ENCODE data around the gene TFCP2.
"Not testable (repeated sequence)": the region's sequence is repeated elsewhere in the genome, so short reads cannot be mapped to it uniquely, and the experiment has no call there.

TFCP2 gene

DNA sequence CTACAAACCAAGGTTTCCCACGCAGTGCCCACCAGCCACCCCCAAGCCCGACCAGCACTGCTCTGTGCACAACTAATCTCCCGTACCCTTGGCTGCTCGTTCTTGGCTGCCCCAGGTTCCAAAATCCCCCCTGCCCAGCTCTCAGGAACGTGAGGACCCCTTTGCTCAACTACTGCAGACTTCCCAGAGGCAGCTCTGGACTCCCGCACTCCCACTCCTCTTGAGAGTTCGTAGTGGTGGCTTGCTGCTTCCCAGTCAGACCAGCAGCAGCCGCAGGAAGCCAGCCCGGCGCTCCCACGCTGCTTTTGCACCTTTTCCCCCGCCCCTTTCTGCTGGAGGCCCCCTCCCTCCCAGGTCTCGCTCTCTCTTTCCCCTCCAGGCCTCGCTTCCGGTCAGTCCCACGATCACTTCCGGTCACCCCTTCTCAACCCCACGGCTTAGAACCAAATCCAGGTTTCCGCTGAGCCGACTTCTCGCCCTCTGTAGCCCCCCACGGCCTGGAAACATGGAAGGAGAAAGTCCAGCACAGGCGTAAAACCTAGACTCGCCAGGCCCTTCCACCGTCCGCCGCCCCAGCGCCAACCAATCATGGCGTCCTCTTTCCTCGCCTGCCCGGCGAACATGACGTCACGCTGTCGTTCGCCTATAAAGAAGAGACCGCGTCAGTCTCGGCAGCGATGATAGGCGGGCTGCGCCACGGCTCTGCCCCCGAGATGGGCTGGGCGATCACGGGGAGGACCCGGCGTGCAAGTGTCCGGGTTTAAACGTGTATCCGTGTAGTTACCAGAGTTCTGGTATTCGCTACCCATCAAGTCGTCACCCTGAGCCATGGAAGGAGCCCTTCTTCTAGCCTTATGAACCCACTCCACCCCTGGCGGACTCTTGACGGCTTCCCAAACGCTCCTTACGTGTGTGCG, at the start of gene TFCP2:
TSS of gene TFCP2 (minus strand) at position 621 of the 917 bp plus-strand sequence. CDS start 713 bp downstream, outside the sequence.
- peak; percentile 91 to 92 for DNase-seq (ENCODE audit: low read depth in 2 of 2)

GRCh38 chr12:51222461-51222860, 49.5 kb upstream of the TFCP2 start:
- DNase-seq (ENCODE audit: low read depth in 2 of 2) = no peak

- DNase-seq (ENCODE audit: low read depth in 2 of 2) = not testable (repeated sequence)
These were observed 46.9 kb upstream of the TFCP2 start for GRCh38 chr12:51219857-51220256.

DNA sequence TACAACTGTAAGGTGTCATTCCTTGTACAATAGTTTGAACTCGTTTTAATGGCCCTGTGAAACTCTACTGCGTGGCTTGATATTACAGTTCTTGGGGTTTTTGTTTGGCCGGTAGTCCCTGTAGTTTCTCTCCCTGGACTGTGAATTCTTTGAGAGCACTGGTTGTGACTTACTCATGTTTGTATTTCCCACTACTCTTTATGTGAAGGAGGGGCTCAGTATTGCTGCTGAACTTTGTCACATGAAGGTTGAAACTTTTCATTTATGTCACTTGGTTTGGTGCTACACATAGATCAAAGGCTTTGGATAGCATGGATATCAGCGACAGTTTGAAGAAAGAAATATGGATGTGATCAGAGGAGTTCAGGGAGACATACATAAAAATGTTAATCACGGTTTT, 46.4 kb upstream of the TFCP2 start:
- DNase-seq (ENCODE audit: low read depth in 2 of 2) = no peak

DNA sequence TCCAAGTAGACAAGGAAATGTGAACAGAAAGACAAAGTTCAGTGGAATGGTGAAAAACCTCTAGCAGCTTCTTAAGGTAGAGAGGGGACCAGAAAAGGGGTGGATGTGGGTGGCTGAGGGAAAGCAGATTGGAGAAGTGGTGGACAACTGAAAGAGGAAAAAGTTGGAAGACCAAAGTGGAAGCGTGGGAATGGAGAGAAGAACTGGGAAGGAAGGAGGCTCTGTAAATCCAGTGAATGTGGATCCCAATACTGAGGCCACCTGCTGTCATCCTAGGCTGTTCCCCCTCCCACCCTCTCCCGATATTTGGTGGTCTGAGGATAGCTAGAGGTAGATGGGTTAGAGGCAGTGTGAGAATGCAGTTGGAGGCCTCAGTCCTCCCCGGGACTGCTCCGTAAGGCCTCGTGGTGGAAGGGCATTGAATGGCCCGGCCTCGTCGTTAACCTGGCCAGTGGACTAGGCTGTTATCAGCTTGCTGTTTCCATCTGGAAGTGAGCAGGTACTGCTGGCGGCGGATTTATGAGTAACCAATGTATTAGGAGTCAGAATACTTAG, 45.7 kb upstream of the TFCP2 start:
- no peak for DNase-seq (ENCODE audit: low read depth in 2 of 2)

- peak; percentile 46 to 51 for DNase-seq (ENCODE audit: low read depth in 2 of 2)
These were observed 45.2 kb upstream of the TFCP2 start, which contains the start of gene POU6F1 for GRCh38 chr12:51217968-51218606. POU6F1 (minus strand) TSS chr12:51218062; CDS start chr12:51206836, 11,226 bp downstream.

GRCh38 chr12:51217133-51217967, 44.4 kb upstream of the TFCP2 start:
- peak in 1 of 2 donors; percentile 21 for DNase-seq (ENCODE audit: low read depth in 2 of 2)

- DNase-seq (ENCODE audit: low read depth in 2 of 2) = no peak
These were observed 43.7 kb upstream of the TFCP2 start for GRCh38 chr12:51216642-51217041.

GRCh38 chr12:51214895-51215294, 42.0 kb upstream of the TFCP2 start:
- DNase-seq (ENCODE audit: low read depth in 2 of 2) = no peak

- no peak for DNase-seq (ENCODE audit: low read depth in 2 of 2)
These were observed 37.9 kb upstream of the TFCP2 start for GRCh38 chr12:51210690-51211395.

DNA sequence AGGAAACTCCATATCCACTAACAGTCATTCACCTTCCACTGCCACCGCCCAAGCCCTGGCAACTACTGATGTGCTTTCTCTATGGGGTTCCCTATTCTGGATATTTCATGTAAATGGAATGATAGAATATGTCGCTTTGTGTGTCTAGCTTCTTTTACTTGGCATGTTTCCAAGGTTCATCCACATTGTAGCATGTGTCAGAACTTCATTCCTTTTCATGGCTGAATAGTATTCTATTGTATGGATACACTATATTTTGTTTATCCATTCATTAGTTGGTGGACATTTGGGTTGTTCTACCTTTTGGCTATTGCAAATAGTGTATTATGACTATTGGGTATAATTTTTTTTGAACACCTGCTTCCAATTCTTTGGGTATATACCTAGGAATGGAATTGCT, 36.3 kb upstream of the TFCP2 start:
- no peak for DNase-seq (ENCODE audit: low read depth in 2 of 2)

GRCh38 chr12:51208016-51208660, 35.2 kb upstream of the TFCP2 start:
- no peak for DNase-seq (ENCODE audit: low read depth in 2 of 2)

DNA sequence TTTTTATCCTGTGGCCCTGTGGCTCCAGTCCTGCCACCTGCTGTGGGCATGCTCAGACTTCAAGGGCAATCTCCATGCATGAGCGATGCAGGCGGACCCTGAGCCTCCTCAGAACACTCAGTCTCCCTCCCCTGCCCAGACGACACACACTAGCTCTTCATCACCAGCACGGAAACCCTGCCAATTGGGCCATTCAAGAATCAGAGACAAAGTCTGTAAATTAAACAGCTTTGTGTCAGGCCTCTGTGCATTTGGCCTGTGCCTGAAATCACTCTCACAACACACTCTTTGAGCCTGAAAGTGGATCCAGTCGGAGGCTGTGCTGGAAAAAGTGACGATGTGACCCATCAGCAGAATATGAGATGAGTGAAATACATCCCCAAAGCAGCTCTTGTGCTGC, 32.4 kb upstream of the TFCP2 start:
- DNase-seq (ENCODE audit: low read depth in 2 of 2) = no peak

DNA sequence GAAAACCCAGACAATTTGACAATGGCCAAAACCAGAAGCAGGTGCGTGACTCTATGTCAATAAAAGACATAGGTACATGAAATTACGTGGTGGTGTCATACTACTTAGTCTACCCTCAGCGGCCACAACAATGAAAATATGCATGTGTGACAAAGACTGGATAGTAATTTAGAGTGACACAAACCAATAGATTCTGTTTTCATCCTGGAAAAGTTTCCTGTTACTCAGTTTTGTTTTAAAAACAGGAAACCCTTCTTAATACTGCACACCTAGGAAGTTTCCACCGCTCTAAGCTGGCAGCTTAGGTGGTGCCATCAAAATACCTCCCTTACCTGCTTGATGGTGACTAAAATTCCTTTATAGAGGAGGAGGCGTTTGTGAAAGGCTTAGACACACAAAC, 29.8 kb upstream of the TFCP2 start:
- no peak for DNase-seq (ENCODE audit: low read depth in 2 of 2)

DNA sequence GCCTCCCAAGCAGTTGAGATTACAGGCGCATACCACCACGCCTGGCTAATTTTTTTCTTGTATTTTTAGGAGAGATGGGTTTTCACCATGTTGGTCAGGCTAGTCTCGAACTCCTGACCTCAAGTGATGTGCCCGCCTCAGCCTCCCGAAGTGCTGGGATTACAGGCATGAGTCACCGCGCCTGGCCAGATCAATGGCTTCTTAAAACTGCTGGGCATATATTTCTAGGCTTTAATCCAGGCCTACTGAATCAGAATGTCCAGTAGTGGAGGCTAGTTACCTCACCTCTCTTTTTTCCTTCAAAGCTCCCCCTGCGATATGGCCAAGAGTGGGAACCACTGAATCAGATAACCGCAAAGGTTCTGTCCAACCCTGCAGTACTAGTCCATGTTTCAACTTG, 27.9 kb upstream of the TFCP2 start:
- no peak for DNase-seq (ENCODE audit: low read depth in 2 of 2)

GRCh38 chr12:51200156-51200555, 27.2 kb upstream of the TFCP2 start:
- no peak for DNase-seq (ENCODE audit: low read depth in 2 of 2)

GRCh38 chr12:51199366-51199945, 26.5 kb upstream of the TFCP2 start:
- no peak for DNase-seq (ENCODE audit: low read depth in 2 of 2)

DNA sequence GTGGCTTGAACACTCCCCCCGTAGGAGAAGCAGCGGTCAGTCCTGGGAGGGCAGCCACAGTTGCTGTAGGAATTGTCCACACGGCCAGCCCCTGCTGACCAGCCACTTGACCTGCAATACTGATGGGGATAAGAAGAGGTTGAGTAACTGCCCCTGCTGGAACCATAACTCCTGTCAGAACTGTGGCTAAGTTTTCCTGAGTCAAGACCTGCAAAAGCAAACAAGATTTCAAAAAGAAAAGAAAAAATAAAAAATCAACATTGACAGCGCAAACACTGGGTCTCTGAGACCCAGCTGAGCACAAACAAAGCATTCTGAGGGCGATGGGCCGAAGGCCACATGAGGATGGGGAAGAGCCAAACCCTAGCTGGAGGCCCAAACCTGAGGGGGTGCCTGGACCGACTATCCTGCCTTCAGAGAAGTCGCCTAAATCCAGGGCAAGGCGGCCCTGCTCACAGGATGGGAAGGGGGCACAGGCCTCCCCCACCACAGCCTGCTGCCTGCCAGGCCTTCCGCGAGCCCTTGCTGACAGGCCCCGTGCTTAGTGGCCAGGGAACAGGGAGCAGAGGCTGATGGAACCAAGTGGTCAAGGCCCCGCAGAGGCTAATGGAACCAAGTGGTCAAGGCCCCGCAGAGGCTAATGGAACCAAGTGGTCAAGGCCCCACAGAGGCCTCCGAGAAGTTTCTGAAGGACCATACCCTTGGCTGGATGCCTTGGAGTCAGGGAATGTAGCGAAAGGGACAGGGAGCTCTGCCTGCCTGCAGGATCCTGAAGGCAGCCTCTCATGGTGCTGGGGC, 25.8 kb upstream of the TFCP2 start:
- DNase-seq (ENCODE audit: low read depth in 2 of 2) = no peak
